Measurements from ENCODE around the gene PSD4.
A peak's percentile ranks its signal among the peaks of the same experiment; 100 is the strongest.

- TF ChIP-seq EP300 (IDR thresholded peaks at IDR 0.05; ENCODE audit: borderline replicate concordance in 1 of 2, low read depth in 2 of 2, low read length in 2 of 2) (no peak), GABPA (IDR thresholded peaks at IDR 0.05; ENCODE audit: borderline replicate concordance, insufficient read depth, low read length) (no peak), POLR2A (IDR thresholded peaks at IDR 0.05; ENCODE audit: control extremely low read depth in 1 of 2, low read depth in 2 of 2, low read length in 2 of 2) (no peak), BRCA1 (IDR thresholded peaks at IDR 0.05; ENCODE audit: low read depth, low read length) (no peak), CTCF (IDR thresholded peaks at IDR 0.05; ENCODE audit: control extremely low read depth in 1 of 3, insufficient read depth in 1 of 3, low read depth in 1 of 3, low read length in 3 of 3) (peak in 2 of 3 experiments; percentile 7 to 14; a peak in 2 of 4 replicates), HDAC2 (IDR thresholded peaks at IDR 0.05; ENCODE audit: borderline replicate concordance in 1 of 2, low read depth in 2 of 2, low read length in 2 of 2) (no peak), RFX5 (IDR thresholded peaks at IDR 0.05; ENCODE audit: borderline replicate concordance, low read depth, low read length) (no peak)
These were observed 60.1 kb downstream of the PSD4 start for GRCh38 chr2:113233593-113234550.
